Measurements from ENCODE around the gene IMMP1L. TPM values are rescaled to one million over a fixed set of nuclear protein-coding genes. Genes with fewer than 3 reads are reported as not detected.

IMMP1L gene
- total RNA-seq, 1 experiment from 2014 or later, result 38.5 TPM

GRCh38 chr11:31535479-31535878, 26.1 kb upstream of the IMMP1L start:
- Histone ChIP-seq H3K27ac (ENCODE audit: low read depth, low read length) (no peak overlapping the region), H3K9me2 (ENCODE audit: insufficient read depth) (no peaks in the 10 kb centered on the region), H3K4me2 (ENCODE audit: low read length) (no peak overlapping the region), H4K20me1 (ENCODE audit: insufficient read depth) (no peaks in the 10 kb centered on the region), H3K4me1 (ENCODE audit: control insufficient read depth in 1 of 2, insufficient read depth in 2 of 2, low read length in 2 of 2) (no peaks in the 10 kb centered on the region), H3K9me3 (ENCODE audit: control insufficient read depth in 1 of 2, insufficient read depth in 1 of 2, low read depth in 1 of 2, low read length in 2 of 2) (no peaks in the 10 kb centered on the region), H3K27me3 (ENCODE audit: insufficient read depth, low read length) (no peaks in the 10 kb centered on the region), H3K36me3 (ENCODE audit: control insufficient read depth in 1 of 2, insufficient read depth in 2 of 2, low read length in 2 of 2) (no peaks in the 10 kb centered on the region), H2AFZ (ENCODE audit: low read depth, low read length, poor library complexity, severe bottlenecking) (no peak overlapping the region), H3K79me2 (ENCODE audit: insufficient read depth, low read length) (no peaks in the 10 kb centered on the region), H3K4me3 (replicated peaks in 1 of 2; ENCODE audit: low read depth in 1 of 2, low read length in 2 of 2) (no peak overlapping the region), H3K9ac (ENCODE audit: low read length) (no peak overlapping the region)
- ChIA-PET RAD21 (ENCODE audit: low non-redundant PET in 1 of 2, low total read pairs in 2 of 2, uncharacterized antibody in 2 of 2, unreplicated experiment in 2 of 2) (no interaction called here), POLR2A (no interaction called here), CTCF (no interaction called here)
- TF ChIP-seq ZNF274 (IDR thresholded peaks at IDR 0.05; ENCODE audit: low read depth, low read length) (no peak), POLR2AphosphoS5 (IDR thresholded peaks at IDR 0.05; ENCODE audit: low read depth, low read length) (no peak), SRF (IDR thresholded peaks at IDR 0.05; ENCODE audit: low read depth) (no peak), ZFX (IDR thresholded peaks at IDR 0.05) (no peak), EZH2phosphoT487 (IDR thresholded peaks at IDR 0.05; ENCODE audit: borderline replicate concordance) (no peak), YY1 (IDR thresholded peaks at IDR 0.05; ENCODE audit: extremely low read depth, insufficient replicate concordance, low read depth, low read length) (no peak), JUND (IDR thresholded peaks at IDR 0.05) (no peak), POLR2A (IDR thresholded peaks at IDR 0.05; ENCODE audit: borderline replicate concordance, extremely low read depth, insufficient read depth, insufficient read length) (no peak), ATF3 (IDR thresholded peaks at IDR 0.05) (no peak), EZH2 (IDR thresholded peaks at IDR 0.05) (no peak), FOSL1 (IDR thresholded peaks at IDR 0.05; ENCODE audit: low read depth) (no peak), EGR1 (IDR thresholded peaks at IDR 0.05; ENCODE audit: low read depth) (no peak), REST (IDR thresholded peaks at IDR 0.05; ENCODE audit: low read depth) (no peak), SIN3A (IDR thresholded peaks at IDR 0.05; ENCODE audit: low read depth) (no peak), ELF1 (IDR thresholded peaks at IDR 0.05; ENCODE audit: borderline replicate concordance, low read depth) (no peak)
- TF ChIP-seq, protein P1, sequence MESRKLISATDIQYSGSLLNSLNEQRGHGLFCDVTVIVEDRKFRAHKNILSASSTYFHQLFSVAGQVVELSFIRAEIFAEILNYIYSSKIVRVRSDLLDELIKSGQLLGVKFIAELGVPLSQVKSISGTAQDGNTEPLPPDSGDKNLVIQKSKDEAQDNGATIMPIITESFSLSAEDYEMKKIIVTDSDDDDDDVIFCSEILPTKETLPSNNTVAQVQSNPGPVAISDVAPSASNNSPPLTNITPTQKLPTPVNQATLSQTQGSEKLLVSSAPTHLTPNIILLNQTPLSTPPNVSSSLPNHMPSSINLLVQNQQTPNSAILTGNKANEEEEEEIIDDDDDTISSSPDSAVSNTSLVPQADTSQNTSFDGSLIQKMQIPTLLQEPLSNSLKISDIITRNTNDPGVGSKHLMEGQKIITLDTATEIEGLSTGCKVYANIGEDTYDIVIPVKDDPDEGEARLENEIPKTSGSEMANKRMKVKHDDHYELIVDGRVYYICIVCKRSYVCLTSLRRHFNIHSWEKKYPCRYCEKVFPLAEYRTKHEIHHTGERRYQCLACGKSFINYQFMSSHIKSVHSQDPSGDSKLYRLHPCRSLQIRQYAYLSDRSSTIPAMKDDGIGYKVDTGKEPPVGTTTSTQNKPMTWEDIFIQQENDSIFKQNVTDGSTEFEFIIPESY (IDR thresholded peaks at IDR 0.05; ENCODE audit: extremely low read depth, insufficient replicate concordance, low read length), result no peak
- TF ChIP-seq, protein P2, sequence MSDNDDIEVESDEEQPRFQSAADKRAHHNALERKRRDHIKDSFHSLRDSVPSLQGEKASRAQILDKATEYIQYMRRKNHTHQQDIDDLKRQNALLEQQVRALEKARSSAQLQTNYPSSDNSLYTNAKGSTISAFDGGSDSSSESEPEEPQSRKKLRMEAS (IDR thresholded peaks at IDR 0.05), result no peak
- DNase-seq (ENCODE audit: low read depth, low spot score) (no peak), ATAC-seq (no peak)
- BruUV-seq (replicated peaks), result no TSS peak
- intact Hi-C loops (cut with micrococcal nuclease), result no loop called here

Data from HCT116 (cell line).